ENCODE measurements around the gene SLC35F2. TPM values are rescaled to one million over a fixed set of nuclear protein-coding genes. Genes with fewer than 3 reads are reported as not detected.

Gene SLC35F2, protein sequence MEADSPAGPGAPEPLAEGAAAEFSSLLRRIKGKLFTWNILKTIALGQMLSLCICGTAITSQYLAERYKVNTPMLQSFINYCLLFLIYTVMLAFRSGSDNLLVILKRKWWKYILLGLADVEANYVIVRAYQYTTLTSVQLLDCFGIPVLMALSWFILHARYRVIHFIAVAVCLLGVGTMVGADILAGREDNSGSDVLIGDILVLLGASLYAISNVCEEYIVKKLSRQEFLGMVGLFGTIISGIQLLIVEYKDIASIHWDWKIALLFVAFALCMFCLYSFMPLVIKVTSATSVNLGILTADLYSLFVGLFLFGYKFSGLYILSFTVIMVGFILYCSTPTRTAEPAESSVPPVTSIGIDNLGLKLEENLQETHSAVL
- 28.7 and 57.2 TPM in 2 replicates for total RNA-seq

DNA sequence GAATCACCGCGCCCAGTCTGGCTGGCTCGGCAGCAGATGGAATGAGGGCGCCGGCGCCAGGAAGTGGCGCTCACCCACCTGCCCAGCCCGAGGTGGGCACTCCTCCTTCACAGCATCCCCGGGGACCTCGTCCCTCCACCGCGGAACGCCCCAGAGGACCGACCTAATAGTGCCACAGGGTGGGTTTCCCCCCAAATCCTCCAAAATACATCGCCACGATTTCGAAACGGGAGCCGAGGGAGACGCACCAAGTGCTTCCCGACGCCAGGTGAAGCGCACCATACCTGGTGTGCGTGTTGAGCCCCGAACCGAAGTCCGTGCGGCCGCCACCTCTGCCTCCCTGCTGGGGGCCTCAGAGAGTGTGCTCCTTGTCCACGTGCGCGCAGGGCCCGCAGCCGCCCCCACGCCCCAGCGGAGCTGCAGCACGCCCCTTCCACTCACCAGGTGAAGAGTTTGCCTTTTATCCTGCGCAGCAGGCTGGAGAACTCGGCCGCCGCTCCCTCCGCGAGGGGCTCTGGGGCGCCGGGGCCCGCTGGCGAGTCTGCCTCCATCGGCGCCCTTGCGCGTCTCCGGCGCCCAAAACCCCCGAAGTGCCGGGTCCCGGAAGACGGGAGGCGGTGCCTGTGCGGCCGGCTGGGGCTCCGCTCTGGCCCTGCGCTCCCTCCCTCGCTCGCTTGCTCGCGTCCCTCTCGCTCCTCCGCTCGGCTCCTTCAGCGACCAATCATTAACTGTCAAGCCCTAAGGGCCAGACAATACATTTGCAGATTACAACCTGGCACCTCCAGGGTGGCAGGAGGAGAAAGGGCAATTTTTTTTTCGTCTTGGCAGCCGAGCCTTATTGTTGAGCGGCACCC is at the start of gene SLC35F2:
TSS of gene SLC35F2 (minus strand) at position 571 of the 854 bp plus-strand sequence. CDS start at position 551, 20 bp downstream.

Other genes starting within 250 kb of the SLC35F2 start
- gene SLN, start 146.7 kb downstream of the SLC35F2 start, total RNA-seq: not detected in 2 replicates
- 0.13 TPM in 1 of 2 replicates, not detected in the other for gene RAB39A, start 69.7 kb upstream of the SLC35F2 start, total RNA-seq
- 23.0 and 42.7 TPM in 2 replicates for gene CUL5, start 150.1 kb upstream of the SLC35F2 start, total RNA-seq